SK-N-SH treated with all-trans-retinoic acid at 6 μM for 48 hours (cell line): ENCODE results near the gene PPP1CC.

Experiments used
- ATAC-seq: fragments of 200-7000 bp; cut with Tn5 transposase; 3 replicates; pipeline ENCODE4 v1.9.1; 2020; ENCODE audit warnings: mild to moderate bottlenecking, moderate library complexity
- ARNTL ChIP-seq: fragments of 450-650 bp; formaldehyde crosslinking; IDR thresholded peaks from 2 replicates; pipeline ENCODE4 v1.5.0; 2020; ENCODE audit warnings: low read depth, mild to moderate bottlenecking, moderate library complexity, borderline replicate concordance
- CREB5 ChIP-seq: fragments of 250-450 bp; sonication (Bioruptor Pico); IDR thresholded peaks from 2 replicates; pipeline ENCODE4 v1.5.1; 2020; ENCODE audit warnings: low read depth, mild to moderate bottlenecking, moderate library complexity
- ESRRG ChIP-seq: fragments of 250-450 bp; sonication (Bioruptor Pico); IDR thresholded peaks from 2 replicates; pipeline ENCODE4 v1.6.1; 2021; ENCODE audit warnings: mild to moderate bottlenecking
- GLIS3 ChIP-seq: fragments of 250-450 bp; sonication (Bioruptor Pico); IDR thresholded peaks from 2 replicates; pipeline ENCODE4 v1.5.0; 2020; ENCODE audit warnings: mild to moderate bottlenecking, moderate library complexity
- ISL1 ChIP-seq: fragments of 250-450 bp; sonication (Bioruptor Pico); IDR thresholded peaks from 2 replicates; pipeline ENCODE4 v2.1.2; 2022; ENCODE audit warnings: mild to moderate bottlenecking, moderate library complexity
- PATZ1 ChIP-seq: fragments of 250-450 bp; sonication (Bioruptor Pico); IDR thresholded peaks from 2 replicates; pipeline ENCODE4 v1.8.0; 2020; ENCODE audit warnings: mild to moderate bottlenecking, moderate library complexity, borderline replicate concordance
- PPARA ChIP-seq: fragments of 250-450 bp; sonication (Bioruptor Pico); IDR thresholded peaks from 2 replicates; pipeline ENCODE4 v1.5.0; 2020; ENCODE audit warnings: mild to moderate bottlenecking, borderline replicate concordance
- SNAI2 ChIP-seq: fragments of 250-450 bp; sonication (Bioruptor Pico); IDR thresholded peaks from 2 replicates; pipeline ENCODE4 v1.5.0; 2020; ENCODE audit warnings: mild to moderate bottlenecking, moderate library complexity
- TCF4 ChIP-seq: fragments of 250-450 bp; sonication (Bioruptor Pico); IDR thresholded peaks from 2 replicates; pipeline ENCODE4 v1.8.0; 2021; ENCODE audit warnings: mild to moderate bottlenecking, moderate library complexity, borderline replicate concordance
- TOX ChIP-seq: fragments of 250-450 bp; sonication (Bioruptor Pico); IDR thresholded peaks from 2 replicates; pipeline ENCODE4 v1.8.0; 2021; ENCODE audit warnings: mild to moderate bottlenecking, moderate library complexity, borderline replicate concordance
- TSHZ2 ChIP-seq: fragments of 250-450 bp; sonication (Bioruptor Pico); IDR thresholded peaks from 2 replicates; pipeline ENCODE4 v1.5.0; 2020; ENCODE audit warnings: mild to moderate bottlenecking, moderate library complexity
- ZC3H10 ChIP-seq: fragments of 250-450 bp; sonication (Bioruptor Pico); IDR thresholded peaks from 2 replicates; pipeline ENCODE4 v1.5.1; 2021; ENCODE audit warnings: mild to moderate bottlenecking, moderate library complexity
- ZFP30 ChIP-seq: fragments of 450-650 bp; formaldehyde crosslinking; IDR thresholded peaks from 2 replicates; pipeline ENCODE4 v1.5.0; 2022; ENCODE audit warnings: mild to moderate bottlenecking, moderate library complexity
- ZNF565 ChIP-seq: fragments of 450-650 bp; formaldehyde crosslinking; conservative IDR thresholded peaks from 2 replicates; pipeline ENCODE4 v1.5.0; 2020; ENCODE audit warnings: low read depth, mild to moderate bottlenecking, moderate library complexity
- ZNF70 ChIP-seq: fragments of 450-650 bp; formaldehyde crosslinking; IDR thresholded peaks from 2 replicates; pipeline ENCODE4 v1.5.0; 2020; ENCODE audit warnings: mild to moderate bottlenecking, moderate library complexity
- ZNF8 ChIP-seq: fragments of 450-650 bp; formaldehyde crosslinking; IDR thresholded peaks from 2 replicates; pipeline ENCODE4 v1.5.0; 2020; ENCODE audit warnings: mild to moderate bottlenecking, moderate library complexity
- TF ChIP-seq, protein P1 (sequence below): fragments of 250-450 bp; sonication (Bioruptor Pico); IDR thresholded peaks from 2 replicates; pipeline ENCODE4 v1.8.0; 2021; ENCODE audit warnings: low read depth, mild to moderate bottlenecking, moderate library complexity, borderline replicate concordance
- TF ChIP-seq, protein P2 (sequence below): fragments of 250-450 bp; sonication (Bioruptor Pico); IDR thresholded peaks from 2 replicates; pipeline ENCODE4 v1.5.1; 2021; ENCODE audit warnings: mild to moderate bottlenecking, moderate library complexity

The PPP1CC gene

GRCh38 chr12:110677982-110678381, 64.7 kb downstream of the PPP1CC start (continued):
- TF ChIP-seq ZC3H10 (CRISPR knock-in tag) (no peak), ARNTL (CRISPR knock-in tag) (no peak)

DNA sequence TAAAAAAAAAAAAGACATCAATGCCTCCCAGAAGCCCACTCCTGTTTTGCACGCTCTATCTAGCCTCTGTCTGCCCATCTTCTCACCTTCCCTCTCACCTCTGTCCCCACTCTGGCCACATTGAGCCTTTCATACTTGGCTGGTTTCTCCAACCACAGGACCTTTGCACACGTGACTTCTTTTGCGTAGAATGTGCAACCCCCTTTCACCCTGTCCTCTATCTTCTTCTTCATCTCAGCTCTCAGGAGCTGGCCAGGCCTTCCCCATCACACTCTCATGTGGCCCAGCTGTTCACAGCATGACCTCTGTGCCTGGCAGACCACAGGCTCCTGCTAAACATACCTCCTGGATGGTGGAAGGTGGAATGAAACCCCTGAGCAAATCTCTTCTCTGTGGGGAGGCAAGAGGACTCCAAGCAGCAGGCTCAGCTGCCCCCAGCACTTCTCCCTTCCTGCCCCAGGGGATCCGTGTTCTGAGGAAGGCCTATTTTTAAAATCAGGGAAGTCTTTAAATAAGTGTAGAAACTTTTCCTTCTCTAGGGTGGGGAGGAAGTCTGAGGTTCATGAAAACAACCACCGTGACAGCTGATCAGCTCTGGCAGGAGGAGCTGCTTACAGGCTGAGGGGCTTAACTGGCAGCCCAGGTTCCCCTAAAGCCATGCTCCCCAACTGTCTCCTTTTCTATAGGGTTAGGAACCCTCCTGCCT, 65.3 kb downstream of the PPP1CC start:
- TF ChIP-seq TOX (CRISPR knock-in tag) (no peak), ZNF565 (CRISPR knock-in tag) (no peak), ZNF70 (CRISPR knock-in tag) (no peak), ISL1 (CRISPR knock-in tag) (no peak), TCF4 (CRISPR knock-in tag) (no peak), CREB5 (CRISPR knock-in tag) (no peak), GLIS3 (CRISPR knock-in tag) (no peak), ZNF8 (CRISPR knock-in tag) (no peak), ESRRG (CRISPR knock-in tag) (no peak), SNAI2 (CRISPR knock-in tag) (no peak), ZFP30 (CRISPR knock-in tag) (no peak), PPARA (CRISPR knock-in tag) (no peak), ZC3H10 (CRISPR knock-in tag) (no peak), TSHZ2 (no peak), PATZ1 (CRISPR knock-in tag) (no peak), ARNTL (CRISPR knock-in tag) (no peak)
- TF ChIP-seq, protein P1, sequence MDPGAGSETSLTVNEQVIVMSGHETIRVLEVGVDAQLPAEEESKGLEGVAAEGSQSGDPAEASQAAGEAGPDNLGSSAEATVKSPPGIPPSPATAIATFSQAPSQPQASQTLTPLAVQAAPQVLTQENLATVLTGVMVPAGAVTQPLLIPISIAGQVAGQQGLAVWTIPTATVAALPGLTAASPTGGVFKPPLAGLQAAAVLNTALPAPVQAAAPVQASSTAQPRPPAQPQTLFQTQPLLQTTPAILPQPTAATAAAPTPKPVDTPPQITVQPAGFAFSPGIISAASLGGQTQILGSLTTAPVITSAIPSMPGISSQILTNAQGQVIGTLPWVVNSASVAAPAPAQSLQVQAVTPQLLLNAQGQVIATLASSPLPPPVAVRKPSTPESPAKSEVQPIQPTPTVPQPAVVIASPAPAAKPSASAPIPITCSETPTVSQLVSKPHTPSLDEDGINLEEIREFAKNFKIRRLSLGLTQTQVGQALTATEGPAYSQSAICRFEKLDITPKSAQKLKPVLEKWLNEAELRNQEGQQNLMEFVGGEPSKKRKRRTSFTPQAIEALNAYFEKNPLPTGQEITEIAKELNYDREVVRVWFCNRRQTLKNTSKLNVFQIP: no peak
- TF ChIP-seq, protein P2, sequence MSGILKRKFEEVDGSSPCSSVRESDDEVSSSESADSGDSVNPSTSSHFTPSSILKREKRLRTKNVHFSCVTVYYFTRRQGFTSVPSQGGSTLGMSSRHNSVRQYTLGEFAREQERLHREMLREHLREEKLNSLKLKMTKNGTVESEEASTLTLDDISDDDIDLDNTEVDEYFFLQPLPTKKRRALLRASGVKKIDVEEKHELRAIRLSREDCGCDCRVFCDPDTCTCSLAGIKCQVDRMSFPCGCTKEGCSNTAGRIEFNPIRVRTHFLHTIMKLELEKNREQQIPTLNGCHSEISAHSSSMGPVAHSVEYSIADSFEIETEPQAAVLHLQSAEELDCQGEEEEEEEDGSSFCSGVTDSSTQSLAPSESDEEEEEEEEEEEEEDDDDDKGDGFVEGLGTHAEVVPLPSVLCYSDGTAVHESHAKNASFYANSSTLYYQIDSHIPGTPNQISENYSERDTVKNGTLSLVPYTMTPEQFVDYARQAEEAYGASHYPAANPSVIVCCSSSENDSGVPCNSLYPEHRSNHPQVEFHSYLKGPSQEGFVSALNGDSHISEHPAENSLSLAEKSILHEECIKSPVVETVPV (CRISPR knock-in tag): no peak
- no peak for ATAC-seq

- no peak for ATAC-seq
- TF ChIP-seq ZC3H10 (CRISPR knock-in tag) (no peak), SNAI2 (CRISPR knock-in tag) (no peak), ZNF8 (CRISPR knock-in tag) (no peak)
Observed at GRCh38 chr12:110676171-110676570, 66.5 kb downstream of the PPP1CC start.

DNA sequence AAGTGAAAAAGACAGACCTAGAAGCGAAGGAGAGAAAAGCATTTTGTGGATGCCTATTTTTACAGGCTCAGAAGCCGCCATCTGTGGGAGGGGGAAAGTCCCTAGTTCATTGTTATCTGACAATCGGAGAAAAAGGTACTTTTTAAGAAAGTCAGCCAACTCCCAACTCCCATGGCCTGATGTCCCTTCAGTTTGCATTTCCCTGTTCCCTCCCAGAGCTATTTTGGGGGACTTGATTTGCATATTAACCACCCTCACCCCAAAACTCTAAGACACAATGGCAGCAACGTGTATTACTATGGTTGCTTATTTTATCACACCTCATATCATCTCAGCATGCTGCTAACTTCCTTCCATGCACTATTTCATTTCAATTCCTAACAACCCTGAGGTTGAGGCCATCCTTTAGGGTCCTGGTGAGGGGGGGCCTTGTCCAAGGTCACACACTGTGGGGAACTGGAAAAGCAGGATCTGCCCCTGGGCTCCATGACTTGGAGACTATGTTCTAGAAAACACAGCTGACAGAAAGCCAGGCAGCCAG, 72.5 kb downstream of the PPP1CC start:
- ATAC-seq: no peak

More for the DNA sequence above, 72.5 kb downstream of the PPP1CC start:
- no peak for TF ChIP-seq ARNTL (CRISPR knock-in tag)
- no peak for TF ChIP-seq PPARA (CRISPR knock-in tag)
- TF ChIP-seq ESRRG (CRISPR knock-in tag): no peak
- TF ChIP-seq, protein P2 (CRISPR knock-in tag): no peak
- no peak for TF ChIP-seq ZC3H10 (CRISPR knock-in tag)
- no peak for TF ChIP-seq ZNF8 (CRISPR knock-in tag)
- TF ChIP-seq ZNF565 (CRISPR knock-in tag): no peak
- TF ChIP-seq ISL1 (CRISPR knock-in tag): no peak
- TF ChIP-seq ZFP30 (CRISPR knock-in tag): no peak
